HG03457 (cell line): ENCODE measurements around the gene CRISP2.
"Not testable (repeated sequence)": the region's sequence is repeated elsewhere in the genome, so short reads cannot be mapped to it uniquely, and the experiment has no call there.

Experiments used
- ATAC-seq: cut with Tn5 transposase; IDR thresholded peaks from one replicate; pipeline ENCODE4 v1.9.1; 2021; ENCODE audit warnings: moderate number of reproducible peaks; ENCODE audit not compliant: unreplicated experiment

The CRISP2 gene, protein sequence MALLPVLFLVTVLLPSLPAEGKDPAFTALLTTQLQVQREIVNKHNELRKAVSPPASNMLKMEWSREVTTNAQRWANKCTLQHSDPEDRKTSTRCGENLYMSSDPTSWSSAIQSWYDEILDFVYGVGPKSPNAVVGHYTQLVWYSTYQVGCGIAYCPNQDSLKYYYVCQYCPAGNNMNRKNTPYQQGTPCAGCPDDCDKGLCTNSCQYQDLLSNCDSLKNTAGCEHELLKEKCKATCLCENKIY

DNA sequence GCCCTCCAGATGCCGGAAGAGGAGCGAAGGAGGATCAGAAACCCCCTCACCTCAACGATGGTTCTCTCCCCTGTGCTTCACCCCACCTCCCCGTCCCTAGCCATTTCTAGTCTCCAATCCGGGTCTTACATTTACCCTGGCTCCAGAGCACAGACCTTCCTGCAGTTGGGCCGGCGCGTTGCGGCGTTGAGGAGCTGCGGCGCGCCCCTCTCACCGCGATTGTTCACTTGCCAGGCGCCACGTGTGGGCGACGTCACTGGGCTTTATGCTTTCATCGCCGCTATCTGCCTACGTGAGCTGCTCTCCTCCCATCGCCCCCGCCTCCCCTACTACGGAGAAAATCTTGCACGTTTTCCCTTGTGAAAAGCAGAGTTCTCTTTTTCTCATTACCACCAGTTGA is at the start of gene CRISP2:
Gene CRISP2, minus strand, starts transcription at position 198 of the 400 bp plus-strand sequence. CDS start 4,347 bp downstream, outside the sequence.
- no peak for ATAC-seq

DNA sequence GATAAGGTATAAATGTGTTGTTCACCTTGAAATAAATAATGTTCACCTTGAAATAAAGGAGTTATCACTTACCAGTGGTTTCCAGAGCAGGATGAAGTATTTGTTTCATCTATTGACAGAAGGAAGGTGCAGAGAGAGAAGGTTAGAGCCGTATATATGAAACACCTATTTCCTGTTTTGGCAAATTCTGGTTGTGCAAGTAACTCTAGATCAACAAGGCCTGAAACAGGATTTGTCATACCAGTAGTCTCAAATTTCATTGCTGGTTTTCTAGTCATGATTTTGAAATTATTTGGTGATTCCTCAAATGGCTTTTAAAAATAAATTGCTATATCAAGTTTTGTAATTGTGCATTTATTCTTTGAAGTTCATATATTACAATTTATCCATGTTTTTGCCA is 30.9 kb upstream of the CRISP2 start, which contains the start of gene CRISP3:
Gene CRISP3, minus strand, starts transcription at position 130 of the 400 bp plus-strand sequence. Its CDS starts 21 bp downstream, at position 109.
- no peak for ATAC-seq

GRCh38 chr6:49743429-49743828 is 30.1 kb upstream of the CRISP2 start:
- ATAC-seq: no peak

- no peak for ATAC-seq
These were observed 26.1 kb upstream of the CRISP2 start for GRCh38 chr6:49739423-49739822.

- ATAC-seq: no peak
These were observed 22.7 kb upstream of the CRISP2 start for GRCh38 chr6:49736017-49736508.

DNA sequence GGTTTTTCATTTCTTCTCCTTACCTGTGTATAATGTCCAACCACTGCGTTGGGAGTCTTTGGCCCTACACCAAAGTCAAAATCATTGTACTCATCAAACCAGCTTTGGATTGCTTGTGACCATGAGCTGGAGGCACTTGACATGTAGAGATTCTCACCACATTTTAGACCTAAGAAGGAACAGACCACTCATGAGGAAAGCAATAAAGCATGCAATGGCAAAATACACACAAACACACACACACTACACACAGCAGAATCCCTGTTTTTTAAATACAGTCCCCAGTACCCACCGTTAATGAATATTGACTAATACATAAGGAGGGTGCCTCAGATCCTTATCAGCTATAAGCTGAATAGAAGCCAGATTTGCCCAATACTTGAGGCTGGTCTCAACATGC is 20.3 kb upstream of the CRISP2 start:
- no peak for ATAC-seq

DNA sequence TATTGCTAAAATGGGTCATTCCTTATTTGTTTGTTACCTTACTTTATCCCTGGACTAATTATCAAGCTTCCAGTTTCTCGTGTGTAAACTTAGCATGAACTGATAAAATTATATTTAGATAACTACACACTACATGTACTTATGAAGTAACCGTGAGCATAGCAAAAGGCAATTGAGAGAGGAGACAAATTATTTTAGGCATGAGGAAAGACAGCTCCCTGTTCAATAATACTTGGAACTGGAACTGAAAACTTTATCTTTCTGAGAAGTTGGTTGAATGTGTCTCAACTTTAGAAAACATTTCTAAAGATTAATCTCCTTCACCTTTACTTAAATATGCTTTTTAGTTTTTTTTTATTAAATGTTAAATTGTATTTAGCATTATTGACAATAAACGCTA is 19.4 kb upstream of the CRISP2 start:
- ATAC-seq: no peak

DNA sequence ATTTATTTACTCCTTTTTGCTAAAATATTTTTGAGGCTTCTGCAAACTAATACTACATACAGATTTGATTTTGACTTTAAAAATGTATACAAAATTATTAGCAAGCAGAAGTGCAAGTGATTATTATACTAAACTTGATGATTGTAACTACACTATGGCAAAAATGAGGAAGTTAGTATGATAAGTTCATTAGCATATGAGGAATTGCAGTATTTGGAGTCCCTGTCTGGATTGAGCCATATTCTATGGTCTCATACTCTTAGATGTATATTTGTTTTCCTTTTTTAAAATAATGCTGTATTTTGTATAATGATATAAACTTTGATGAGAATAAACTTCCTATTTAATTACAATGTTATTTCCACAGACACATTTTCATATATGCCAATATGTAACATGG is 16.9 kb upstream of the CRISP2 start:
- no peak for ATAC-seq

GRCh38 chr6:49723917-49724316 is 10.6 kb upstream of the CRISP2 start:
- ATAC-seq: not testable (repeated sequence)

DNA sequence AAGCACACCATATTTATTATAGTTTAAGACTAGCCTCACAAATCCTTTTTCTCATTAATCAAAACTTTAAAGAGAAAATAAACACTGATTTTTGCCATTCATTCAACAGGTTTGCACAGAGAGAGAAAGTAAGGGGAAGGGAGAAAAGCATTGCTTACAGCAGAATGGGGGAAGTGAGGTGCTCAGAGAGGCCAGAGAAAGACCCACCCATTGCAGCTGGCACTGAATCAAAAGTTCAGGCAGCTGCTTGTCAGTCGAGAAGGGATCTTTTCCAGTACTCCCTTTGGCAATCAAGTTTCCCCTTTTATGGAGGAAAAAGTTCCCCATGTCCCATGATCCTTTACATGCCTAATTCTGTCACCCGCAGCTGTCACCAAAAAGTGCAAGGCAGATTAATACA is 8.0 kb upstream of the CRISP2 start:
- ATAC-seq: no peak

DNA sequence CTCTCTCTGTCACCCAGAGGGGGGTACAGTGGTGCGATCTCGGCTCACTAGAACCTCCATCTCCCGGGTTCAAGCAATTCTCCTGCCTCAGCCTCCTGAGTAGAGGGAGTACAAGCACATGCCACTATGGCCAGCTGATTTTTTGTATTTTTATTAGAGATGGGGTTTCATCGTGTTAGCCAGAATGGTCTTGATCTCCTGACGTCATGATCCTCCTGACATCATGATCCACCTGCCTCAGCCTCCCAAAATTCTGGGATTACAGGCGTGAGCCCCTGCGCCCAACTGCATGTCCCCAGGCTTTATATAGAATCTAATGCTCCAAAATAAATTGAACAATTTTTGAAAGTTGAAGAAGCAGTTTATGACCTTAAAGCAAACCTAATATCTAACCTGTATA is 7.0 kb upstream of the CRISP2 start:
- no peak for ATAC-seq

DNA sequence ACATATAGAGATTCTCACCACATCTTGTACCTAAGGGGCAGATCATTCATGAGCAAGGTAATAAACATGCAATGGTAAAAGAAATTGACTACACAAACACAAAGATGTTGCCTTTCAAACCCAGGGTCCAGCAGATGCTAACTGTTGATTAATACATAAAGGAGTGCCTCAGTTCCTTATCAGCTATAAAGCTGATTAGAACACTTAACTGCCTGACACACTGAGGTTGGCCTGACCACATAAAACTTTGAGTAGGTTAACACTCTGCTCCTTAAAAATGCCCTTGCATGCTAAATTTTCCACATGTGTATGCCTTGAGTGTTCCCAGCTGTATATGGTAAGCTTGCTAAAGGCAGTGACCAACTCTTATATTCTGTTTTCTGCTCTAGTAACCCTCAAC is 14.9 kb downstream of the CRISP2 start:
- ATAC-seq: no peak

DNA sequence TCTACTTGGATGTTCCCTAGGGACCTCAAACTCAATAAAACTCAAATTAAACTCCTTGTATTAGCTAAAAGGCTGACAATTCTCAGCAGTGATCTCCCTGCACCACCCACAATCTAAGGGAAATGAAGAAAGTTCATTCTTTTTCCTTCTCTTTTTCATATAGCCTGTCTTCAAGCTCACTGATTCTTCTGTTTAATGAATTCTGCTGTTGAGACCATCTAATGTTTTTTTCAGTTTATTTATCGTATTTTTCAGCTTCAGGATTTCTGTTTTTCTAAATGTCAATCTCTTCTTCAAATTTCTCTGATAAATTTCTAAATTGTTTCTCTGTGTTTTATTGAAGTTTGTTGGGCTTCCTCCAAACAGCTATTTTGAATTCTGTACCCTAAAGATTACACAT is 19.8 kb downstream of the CRISP2 start:
- ATAC-seq: no peak

DNA sequence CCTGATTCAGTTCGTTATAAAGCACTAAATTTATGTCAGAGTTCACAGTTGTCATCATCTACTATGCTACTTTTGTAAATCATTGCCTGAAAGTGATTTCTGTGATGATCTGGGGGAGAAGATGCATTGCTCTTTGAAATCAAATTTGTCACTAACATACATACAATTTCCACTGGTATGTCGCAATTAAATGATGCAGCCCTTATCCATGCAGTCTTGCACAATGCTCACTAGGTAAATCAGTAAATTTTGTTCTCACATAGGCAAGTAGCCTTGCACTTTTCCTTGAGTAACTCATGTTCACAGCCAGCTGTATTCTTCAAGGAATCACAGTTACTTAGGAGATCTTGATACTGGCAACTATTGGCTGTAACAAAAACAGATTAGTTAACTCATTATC is 20.8 kb downstream of the CRISP2 start:
- no peak for ATAC-seq

DNA sequence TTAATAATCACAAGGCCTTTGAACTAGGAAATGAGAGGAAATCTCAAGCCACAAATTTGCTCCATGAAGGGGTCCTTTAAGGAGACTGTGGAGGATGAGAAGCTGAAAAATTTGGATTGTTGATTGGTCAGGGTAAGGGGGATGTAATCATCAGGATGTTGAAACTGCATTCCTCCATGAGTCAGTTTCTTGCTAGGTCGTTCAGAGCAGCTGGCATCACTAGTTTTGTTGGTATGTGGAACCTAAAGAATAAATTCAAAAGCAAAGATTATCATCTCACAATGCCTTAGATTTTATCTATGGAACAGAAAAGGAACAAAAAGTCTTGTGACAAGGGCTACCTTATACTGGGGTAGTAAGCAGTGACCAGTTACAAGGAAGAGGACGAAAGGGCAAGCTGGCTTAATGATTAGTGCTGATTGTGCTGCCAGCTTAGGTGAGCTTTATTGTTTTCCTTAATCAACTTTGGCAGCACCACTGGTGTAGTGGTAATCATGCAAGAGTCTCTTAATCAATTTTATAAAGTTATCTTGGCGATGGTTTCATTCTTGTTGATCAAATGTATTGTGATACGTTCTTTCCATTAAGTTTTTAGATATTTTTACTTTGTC is 36.6 kb downstream of the CRISP2 start:
- no peak for ATAC-seq

GRCh38 chr6:49675816-49676215 is 37.5 kb downstream of the CRISP2 start:
- no peak for ATAC-seq

DNA sequence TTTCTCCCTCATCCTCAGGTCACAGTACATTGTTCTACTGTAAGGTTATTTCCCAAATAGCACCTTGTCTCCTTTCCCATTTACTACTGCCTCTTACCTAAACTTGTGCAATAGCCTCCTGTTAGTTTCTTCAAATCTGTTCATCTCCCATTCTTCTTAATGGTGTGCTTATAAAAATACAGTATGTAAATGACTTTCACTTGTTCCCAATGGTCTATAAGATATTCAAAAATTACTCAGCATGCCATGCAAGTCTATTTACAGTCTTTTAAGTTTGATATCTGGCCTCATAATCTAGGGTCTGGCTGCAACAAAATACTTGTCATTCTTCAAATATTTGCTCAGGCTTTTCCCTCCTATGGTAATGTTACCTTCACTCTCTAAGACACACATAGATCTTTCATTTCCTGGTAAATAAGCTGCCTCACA is 45.2 kb downstream of the CRISP2 start:
- ATAC-seq: no peak

- no peak for ATAC-seq
These were observed 46.2 kb downstream of the CRISP2 start for GRCh38 chr6:49666930-49667757.

GRCh38 chr6:49666480-49666879 is 46.9 kb downstream of the CRISP2 start:
- no peak for ATAC-seq

DNA sequence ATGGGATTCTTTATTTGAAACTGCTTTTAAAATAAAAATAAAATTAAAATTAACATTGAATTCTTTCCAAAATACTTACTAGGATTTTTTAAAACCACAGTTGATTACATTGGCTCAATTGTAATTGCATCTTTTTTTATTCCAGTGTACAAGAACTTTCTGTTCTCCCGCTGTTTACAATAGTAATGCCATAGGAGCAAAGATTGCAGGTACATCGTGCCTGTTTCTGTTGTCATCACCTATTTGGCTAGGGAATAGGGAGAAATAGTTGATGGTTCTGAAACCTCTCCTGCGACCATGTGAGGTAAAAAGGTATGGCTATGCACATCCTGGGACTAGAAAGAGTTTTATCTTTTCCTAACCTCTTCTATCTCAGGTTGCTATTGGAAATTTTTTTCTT is 48.5 kb downstream of the CRISP2 start:
- no peak for ATAC-seq

- ATAC-seq: not testable (repeated sequence)
These were observed 49.3 kb downstream of the CRISP2 start for GRCh38 chr6:49664054-49664453.

DNA sequence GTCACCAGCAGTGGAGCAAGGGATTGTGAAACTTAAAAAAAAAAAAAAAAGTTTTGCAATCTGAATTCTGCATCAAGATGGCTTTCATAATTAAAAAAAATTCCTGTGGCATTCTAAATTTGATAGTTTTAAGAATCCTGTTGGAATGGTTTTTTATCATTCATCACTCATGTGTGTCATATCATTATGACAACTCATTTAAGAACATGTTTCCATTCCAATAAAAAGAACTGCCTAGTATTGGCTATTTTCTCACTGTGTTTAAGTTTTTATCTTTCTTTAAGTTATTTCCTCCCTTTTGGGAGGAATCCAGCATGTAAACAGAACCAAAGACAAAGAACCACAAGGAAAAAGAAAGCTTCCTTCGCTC is 50.5 kb downstream of the CRISP2 start:
- ATAC-seq: no peak
